ENCODE data around the gene SDK1. TPM values are rescaled to one million over a fixed set of nuclear protein-coding genes. Genes with fewer than 3 reads are reported as not detected.
"Not testable (repeated sequence)": the region's sequence is repeated elsewhere in the genome, so short reads cannot be mapped to it uniquely, and the experiment has no call there.

SDK1 gene
- total RNA-seq, 1 donor from 2014 or later = 5.4 TPM

GRCh38 chr7:4249241-4249640 is 948.2 kb downstream of the SDK1 start:
- no peaks in the 10 kb centered on the region for H3K36me3 Mint-ChIP-seq (ENCODE audit: unreplicated experiment)
- H3K9me3 Mint-ChIP-seq (ENCODE audit: unreplicated experiment) = peaks cover 15% of the 10 kb centered on the region
- TF ChIP-seq CTCF (IDR thresholded peaks at IDR 0.05) = no peak
- H3K27me3 Mint-ChIP-seq (ENCODE audit: unreplicated experiment) = no peaks in the 10 kb centered on the region
- H3K4me3 Mint-ChIP-seq (ENCODE audit: unreplicated experiment) = no peak overlapping the region
- H3K4me1 Mint-ChIP-seq (ENCODE audit: unreplicated experiment) = no peaks in the 10 kb centered on the region
- no peak for DNase-seq (ENCODE audit: extremely low spot score, unreplicated experiment)
- no peak overlapping the region for H3K27ac Mint-ChIP-seq (ENCODE audit: unreplicated experiment)

GRCh38 chr7:4255336-4255735 is 954.3 kb downstream of the SDK1 start:
- H3K27me3 Mint-ChIP-seq (ENCODE audit: unreplicated experiment) = no peaks in the 10 kb centered on the region
- no peak overlapping the region for H3K4me3 Mint-ChIP-seq (ENCODE audit: unreplicated experiment)
- TF ChIP-seq CTCF (IDR thresholded peaks at IDR 0.05) = no peak
- H3K9me3 Mint-ChIP-seq (ENCODE audit: unreplicated experiment) = peaks cover 15% of the 10 kb centered on the region
- no peaks in the 10 kb centered on the region for H3K36me3 Mint-ChIP-seq (ENCODE audit: unreplicated experiment)
- no peak for DNase-seq (ENCODE audit: extremely low spot score, unreplicated experiment)
- no peaks in the 10 kb centered on the region for H3K4me1 Mint-ChIP-seq (ENCODE audit: unreplicated experiment)
- H3K27ac Mint-ChIP-seq (ENCODE audit: unreplicated experiment) = no peak overlapping the region

GRCh38 chr7:4256286-4256685 is 955.2 kb downstream of the SDK1 start:
- no peak for TF ChIP-seq CTCF (IDR thresholded peaks at IDR 0.05)
- Mint-ChIP-seq H3K4me1 (ENCODE audit: unreplicated experiment) (no peaks in the 10 kb centered on the region), H3K36me3 (ENCODE audit: unreplicated experiment) (no peaks in the 10 kb centered on the region), H3K9me3 (ENCODE audit: unreplicated experiment) (peaks cover 11% of the 10 kb centered on the region), H3K27ac (ENCODE audit: unreplicated experiment) (no peak overlapping the region), H3K27me3 (ENCODE audit: unreplicated experiment) (no peaks in the 10 kb centered on the region), H3K4me3 (ENCODE audit: unreplicated experiment) (no peak overlapping the region)
- DNase-seq (ENCODE audit: extremely low spot score, unreplicated experiment) = no peak

DNA sequence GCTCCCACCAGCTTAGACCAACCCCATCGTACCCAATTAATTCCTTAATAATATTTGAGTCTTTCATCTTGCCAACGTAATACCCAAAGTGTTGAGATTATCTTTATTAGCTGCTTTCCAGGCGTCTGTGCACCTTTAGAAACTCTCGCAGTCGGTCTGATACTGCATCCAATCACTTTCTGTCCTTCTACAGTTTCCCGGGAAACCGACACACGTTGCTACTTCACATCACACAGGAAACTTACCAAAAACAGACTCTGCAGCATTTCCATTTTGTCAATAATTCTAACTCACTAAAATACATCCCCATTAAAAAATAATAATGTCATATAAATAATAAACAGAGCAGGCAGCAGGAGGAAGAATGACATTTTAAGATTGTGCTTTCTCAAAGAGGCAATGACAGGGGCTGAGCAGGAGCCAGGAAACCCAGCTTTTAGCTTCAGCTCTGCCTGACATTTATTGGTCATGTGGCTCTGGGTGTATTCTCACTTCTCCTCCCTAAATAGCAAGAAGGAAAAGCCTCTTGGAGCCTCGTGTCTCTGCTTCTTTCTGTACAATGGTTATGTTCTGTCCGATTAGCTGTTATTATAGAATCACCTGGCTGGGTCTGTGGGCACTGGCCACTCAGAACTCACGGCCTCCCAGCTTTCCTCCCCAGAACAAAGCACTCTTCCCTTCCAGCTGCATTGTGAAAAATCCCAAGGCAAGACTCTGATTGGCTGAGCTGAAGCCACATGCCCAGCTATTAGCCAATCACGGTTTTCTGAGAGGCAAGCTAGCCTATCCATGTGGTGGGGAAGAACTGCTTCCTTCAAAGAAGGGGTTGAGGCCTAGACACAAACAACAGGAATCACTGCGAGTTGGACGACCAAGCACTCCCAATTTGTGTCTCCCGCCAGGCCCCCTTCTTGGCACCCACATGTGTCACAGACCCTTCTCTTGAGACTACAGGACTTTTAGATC is 956.4 kb downstream of the SDK1 start:
- Mint-ChIP-seq H3K36me3 (ENCODE audit: unreplicated experiment) (no peaks in the 10 kb centered on the region), H3K27ac (ENCODE audit: unreplicated experiment) (no peak overlapping the region), H3K4me1 (ENCODE audit: unreplicated experiment) (no peaks in the 10 kb centered on the region), H3K27me3 (ENCODE audit: unreplicated experiment) (no peaks in the 10 kb centered on the region), H3K4me3 (ENCODE audit: unreplicated experiment) (no peak overlapping the region), H3K9me3 (ENCODE audit: unreplicated experiment) (peaks cover 8% of the 10 kb centered on the region)
- DNase-seq (ENCODE audit: extremely low spot score, unreplicated experiment) = no peak
- no peak for TF ChIP-seq CTCF (IDR thresholded peaks at IDR 0.05)

- not testable (repeated sequence) for DNase-seq (ENCODE audit: extremely low spot score, unreplicated experiment); H3K9me3 Mint-ChIP-seq (ENCODE audit: unreplicated experiment); H3K27ac Mint-ChIP-seq (ENCODE audit: unreplicated experiment); H3K4me1 Mint-ChIP-seq (ENCODE audit: unreplicated experiment); H3K4me3 Mint-ChIP-seq (ENCODE audit: unreplicated experiment); H3K27me3 Mint-ChIP-seq (ENCODE audit: unreplicated experiment); H3K36me3 Mint-ChIP-seq (ENCODE audit: unreplicated experiment)
Observed at GRCh38 chr7:4260116-4260515, 959.1 kb downstream of the SDK1 start.

Data from osteocyte (in vitro differentiated cells).